Ishikawa (cell line): ENCODE results near the gene WDHD1.

Experiments
- CEBPB ChIP-seq: IDR thresholded peaks from 2 replicates; pipeline ENCODE4 v1.6.1; 2012
- CREB1 ChIP-seq: IDR thresholded peaks from 2 replicates; pipeline ENCODE4 v1.6.1; 2012; ENCODE audit warnings: low read depth
- EGR1 ChIP-seq: IDR thresholded peaks from 2 replicates; pipeline ENCODE4 v1.6.1; 2012
- EP300 ChIP-seq: IDR thresholded peaks from 2 replicates; pipeline ENCODE4 v1.6.1; 2012; ENCODE audit warnings: borderline replicate concordance
- FOXM1 ChIP-seq: IDR thresholded peaks from 2 replicates; pipeline ENCODE4 v1.6.1; 2012; ENCODE audit warnings: low read depth, borderline replicate concordance
- NFIC ChIP-seq: IDR thresholded peaks from 2 replicates; pipeline ENCODE4 v1.6.1; 2012
- RAD21 ChIP-seq: IDR thresholded peaks from 2 replicates; pipeline ENCODE4 v1.6.1; 2012; ENCODE audit warnings: low read depth
- TAF1 ChIP-seq: IDR thresholded peaks from 2 replicates; pipeline ENCODE4 v1.6.1; 2012; ENCODE audit warnings: low read depth, mild to moderate bottlenecking
- TCF12 ChIP-seq: IDR thresholded peaks from 2 replicates; pipeline ENCODE4 v1.6.1; 2012; ENCODE audit warnings: low read depth
- TEAD4 ChIP-seq: IDR thresholded peaks from 2 replicates; pipeline ENCODE4 v1.6.1; 2012
- YY1 ChIP-seq: IDR thresholded peaks from 2 replicates; pipeline ENCODE4 v1.6.1; 2012; ENCODE audit warnings: low read depth
- ZBTB7A ChIP-seq: IDR thresholded peaks from 2 replicates; pipeline ENCODE4 v1.6.1; 2012; ENCODE audit warnings: low read depth
- TF ChIP-seq, protein P1 (sequence below): IDR thresholded peaks from 2 replicates; pipeline ENCODE4 v1.6.1; 2012; ENCODE audit warnings: low read depth, mild to moderate bottlenecking
- TF ChIP-seq, protein P2 (sequence below): IDR thresholded peaks from 2 replicates; pipeline ENCODE4 v1.6.1; 2012
- TF ChIP-seq, protein P3 (sequence below): IDR thresholded peaks from 2 replicates; pipeline ENCODE4 v1.6.1; 2012

The WDHD1 gene

DNA sequence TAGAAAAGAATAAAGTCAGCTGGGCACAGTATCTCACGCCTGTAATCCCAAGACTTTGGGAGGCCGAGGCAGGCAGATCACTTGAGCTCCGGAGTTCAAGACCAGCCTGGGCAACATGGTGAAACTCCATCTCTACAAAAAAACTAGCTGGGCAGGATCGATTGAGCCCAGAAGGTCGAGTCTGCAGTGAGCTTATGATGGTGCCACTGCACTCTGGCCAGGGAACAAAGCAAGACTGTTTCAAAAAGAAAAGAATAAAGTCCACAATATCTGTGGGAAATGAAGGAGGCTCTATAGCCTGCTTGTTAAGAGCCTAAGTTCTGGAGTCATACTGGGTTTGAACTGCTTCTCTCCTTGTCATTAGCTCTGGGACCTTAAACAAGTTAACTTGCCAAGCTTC, 32.4 kb upstream of the WDHD1 start:
- TF ChIP-seq RAD21 (no peak), NFIC (no peak), TEAD4 (no peak), EP300 (no peak), YY1 (no peak), TAF1 (no peak), CREB1 (no peak), EGR1 (no peak), ZBTB7A (no peak), TCF12 (no peak), CEBPB (no peak), FOXM1 (no peak)
- TF ChIP-seq, protein P1, sequence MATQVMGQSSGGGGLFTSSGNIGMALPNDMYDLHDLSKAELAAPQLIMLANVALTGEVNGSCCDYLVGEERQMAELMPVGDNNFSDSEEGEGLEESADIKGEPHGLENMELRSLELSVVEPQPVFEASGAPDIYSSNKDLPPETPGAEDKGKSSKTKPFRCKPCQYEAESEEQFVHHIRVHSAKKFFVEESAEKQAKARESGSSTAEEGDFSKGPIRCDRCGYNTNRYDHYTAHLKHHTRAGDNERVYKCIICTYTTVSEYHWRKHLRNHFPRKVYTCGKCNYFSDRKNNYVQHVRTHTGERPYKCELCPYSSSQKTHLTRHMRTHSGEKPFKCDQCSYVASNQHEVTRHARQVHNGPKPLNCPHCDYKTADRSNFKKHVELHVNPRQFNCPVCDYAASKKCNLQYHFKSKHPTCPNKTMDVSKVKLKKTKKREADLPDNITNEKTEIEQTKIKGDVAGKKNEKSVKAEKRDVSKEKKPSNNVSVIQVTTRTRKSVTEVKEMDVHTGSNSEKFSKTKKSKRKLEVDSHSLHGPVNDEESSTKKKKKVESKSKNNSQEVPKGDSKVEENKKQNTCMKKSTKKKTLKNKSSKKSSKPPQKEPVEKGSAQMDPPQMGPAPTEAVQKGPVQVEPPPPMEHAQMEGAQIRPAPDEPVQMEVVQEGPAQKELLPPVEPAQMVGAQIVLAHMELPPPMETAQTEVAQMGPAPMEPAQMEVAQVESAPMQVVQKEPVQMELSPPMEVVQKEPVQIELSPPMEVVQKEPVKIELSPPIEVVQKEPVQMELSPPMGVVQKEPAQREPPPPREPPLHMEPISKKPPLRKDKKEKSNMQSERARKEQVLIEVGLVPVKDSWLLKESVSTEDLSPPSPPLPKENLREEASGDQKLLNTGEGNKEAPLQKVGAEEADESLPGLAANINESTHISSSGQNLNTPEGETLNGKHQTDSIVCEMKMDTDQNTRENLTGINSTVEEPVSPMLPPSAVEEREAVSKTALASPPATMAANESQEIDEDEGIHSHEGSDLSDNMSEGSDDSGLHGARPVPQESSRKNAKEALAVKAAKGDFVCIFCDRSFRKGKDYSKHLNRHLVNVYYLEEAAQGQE: no peak
- TF ChIP-seq, protein P2, sequence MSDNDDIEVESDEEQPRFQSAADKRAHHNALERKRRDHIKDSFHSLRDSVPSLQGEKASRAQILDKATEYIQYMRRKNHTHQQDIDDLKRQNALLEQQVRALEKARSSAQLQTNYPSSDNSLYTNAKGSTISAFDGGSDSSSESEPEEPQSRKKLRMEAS: no peak
- TF ChIP-seq, protein P3, sequence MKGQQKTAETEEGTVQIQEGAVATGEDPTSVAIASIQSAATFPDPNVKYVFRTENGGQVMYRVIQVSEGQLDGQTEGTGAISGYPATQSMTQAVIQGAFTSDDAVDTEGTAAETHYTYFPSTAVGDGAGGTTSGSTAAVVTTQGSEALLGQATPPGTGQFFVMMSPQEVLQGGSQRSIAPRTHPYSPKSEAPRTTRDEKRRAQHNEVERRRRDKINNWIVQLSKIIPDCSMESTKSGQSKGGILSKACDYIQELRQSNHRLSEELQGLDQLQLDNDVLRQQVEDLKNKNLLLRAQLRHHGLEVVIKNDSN: no peak

DNA sequence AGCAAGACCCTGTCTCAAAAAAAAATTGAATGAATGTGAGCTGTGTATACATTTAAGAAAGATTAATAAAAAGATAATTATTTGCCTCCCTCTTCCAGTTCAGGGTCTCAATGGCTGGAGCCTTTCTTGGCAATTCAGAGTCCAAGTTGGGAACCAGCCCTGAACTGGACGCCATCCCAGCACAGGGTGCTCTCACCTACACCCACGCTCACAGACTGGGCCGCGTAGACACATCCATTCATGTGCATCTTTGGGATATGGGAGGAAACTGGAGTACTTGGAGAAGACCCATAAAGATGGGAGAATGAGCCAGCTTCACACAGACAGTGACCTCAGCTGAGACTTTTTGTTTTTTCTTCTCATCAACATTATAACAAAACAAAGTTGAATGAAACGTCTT, 31.0 kb upstream of the WDHD1 start:
- TF ChIP-seq TAF1 (no peak), CEBPB (no peak), TCF12 (no peak), NFIC (no peak), FOXM1 (no peak), ZBTB7A (no peak), EP300 (no peak), RAD21 (no peak), TEAD4 (no peak), CREB1 (no peak), YY1 (no peak), EGR1 (no peak)
- TF ChIP-seq, protein P2: no peak
- TF ChIP-seq, protein P1: no peak
- TF ChIP-seq, protein P3: no peak

DNA sequence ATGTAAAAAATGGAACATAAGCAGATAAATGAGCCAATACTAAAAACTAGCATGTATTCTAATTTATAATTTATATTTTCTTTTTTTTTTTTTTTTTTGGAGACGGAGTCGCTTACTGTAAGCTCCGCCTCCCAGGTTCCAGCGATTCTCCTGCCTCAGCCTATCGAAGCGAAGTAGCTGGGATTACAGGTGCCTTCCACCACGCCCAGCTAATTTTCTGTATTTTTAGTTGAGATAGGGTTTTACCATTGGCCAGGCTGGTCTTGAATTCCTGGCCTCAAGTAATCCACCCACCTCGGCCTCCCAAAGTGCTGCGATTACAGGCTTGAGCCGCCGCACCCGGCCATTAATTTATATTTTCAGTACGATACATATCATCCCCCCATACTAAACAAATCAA, 27.2 kb upstream of the WDHD1 start:
- TF ChIP-seq TEAD4 (no peak), RAD21 (no peak), NFIC (no peak), ZBTB7A (no peak), EGR1 (no peak), TAF1 (no peak), CEBPB (no peak), CREB1 (no peak)
- TF ChIP-seq, protein P3: no peak
- TF ChIP-seq, protein P1: no peak
- TF ChIP-seq, protein P2: no peak

DNA sequence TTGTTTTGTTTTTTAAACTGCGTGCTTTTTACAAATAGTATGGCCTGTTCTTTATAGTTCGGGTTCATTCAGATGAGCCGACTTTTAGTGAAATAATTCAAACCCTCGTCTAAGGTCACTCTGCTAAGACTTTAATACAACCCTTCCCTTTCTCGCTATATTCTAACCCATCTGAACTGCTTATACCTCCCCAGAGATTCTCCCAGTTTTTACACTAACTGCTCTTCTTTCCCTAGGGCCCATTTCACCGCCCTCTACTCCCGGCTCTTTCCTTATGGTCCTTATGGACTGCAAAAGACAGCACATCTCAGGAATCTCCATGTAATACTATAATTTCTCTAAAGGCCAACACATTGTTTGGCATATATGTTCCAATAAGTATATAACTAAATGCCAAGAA, 26.6 kb upstream of the WDHD1 start:
- TF ChIP-seq, protein P3: no peak
- TF ChIP-seq TCF12: no peak
- no peak for TF ChIP-seq TEAD4
- TF ChIP-seq CEBPB: no peak
- TF ChIP-seq TAF1: no peak
- no peak for TF ChIP-seq CREB1
- TF ChIP-seq EP300: no peak
